IMR-90 (cell line): Measurements from ENCODE around the gene TPCN1. TPM values are rescaled to one million over a fixed set of nuclear protein-coding genes. Genes with fewer than 3 reads are reported as not detected.

Experiments used
- ATAC-seq: fragments of 200-7000 bp; cut with Tn5 transposase; 2 replicates; pipeline ENCODE4 v1.9.1; 2020; ENCODE audit warnings: low read depth, mild to moderate bottlenecking, moderate library complexity
- BruUV-seq: library from RNA; stranded (reverse); fragments of 400-500 nt; replicated peaks from 2 replicates; lab custom pipeline; 2021; lab: Mats Ljungman, UMichigan
- CTCF ChIA-PET: fragments of 300-600 bp; formaldehyde crosslinking; extraction: SDS; loops from one replicate; lab custom pipeline; 2021; ENCODE audit warnings: antibody characterized with exemption; lab: Yijun Ruan, JAX
- POLR2A ChIA-PET: fragments of 300-600 bp; sonication (Branson Sonifier 250); formaldehyde crosslinking; loops from one replicate; lab custom pipeline; 2022; ENCODE audit warnings: antibody characterized with exemption; ENCODE audit not compliant: unreplicated experiment; lab: Charles Lee
- DNase-seq: peaks from one replicate; pipeline ENCODE4 v3.0.0; 2013
- H2AFZ ChIP-seq: replicated peaks from 2 replicates; pipeline ENCODE3; 2013; ENCODE audit warnings: low read length, mild to moderate bottlenecking; ENCODE audit not compliant: poor library complexity
- H2AK5ac ChIP-seq: 2 replicates; pipeline ENCODE4 v1.6.1; 2013; ENCODE audit warnings: low read depth, low read length, inconsistent platforms
- H2AK9ac ChIP-seq: replicated peaks from 2 replicates; pipeline ENCODE3; 2013; ENCODE audit warnings: mild to moderate bottlenecking, low read depth, low read length, moderate library complexity; ENCODE audit not compliant: poor library complexity
- H2BK120ac ChIP-seq: 2 replicates; pipeline ENCODE4 v1.6.1; 2013; ENCODE audit warnings: low read depth, low read length, inconsistent platforms
- H2BK15ac ChIP-seq: 3 replicates; pipeline ENCODE4 v1.6.1; 2013; ENCODE audit warnings: low read depth, low read length, inconsistent platforms
- H2BK20ac ChIP-seq: 2 replicates; pipeline ENCODE4 v1.6.1; 2013; ENCODE audit warnings: low read depth, mild to moderate bottlenecking, inconsistent platforms, low read length, moderate library complexity
- H2BK5ac ChIP-seq: 2 replicates; pipeline ENCODE4 v1.6.1; 2013; ENCODE audit warnings: mild to moderate bottlenecking, low read depth, low read length, inconsistent platforms; ENCODE audit not compliant: poor library complexity, severe bottlenecking
- H3K14ac ChIP-seq: replicated peaks from 2 replicates; pipeline ENCODE4 v1.6.1; 2013; ENCODE audit warnings: low read depth, low read length, inconsistent platforms
- H3K18ac ChIP-seq: 2 replicates; pipeline ENCODE4 v1.6.1; 2013; ENCODE audit warnings: low read depth, low read length, control low read depth
- H3K23ac ChIP-seq: 2 replicates; pipeline ENCODE4 v1.6.1; 2013; ENCODE audit warnings: low read depth, low read length, inconsistent platforms
- H3K27ac ChIP-seq: 2 replicates; pipeline ENCODE4 v1.5.1; 2013; ENCODE audit warnings: mild to moderate bottlenecking, control low read depth, low read length; ENCODE audit not compliant: insufficient read depth
- H3K27me3 ChIP-seq: 2 replicates; pipeline ENCODE4 v1.6.1; 2013; ENCODE audit warnings: low read length; ENCODE audit not compliant: control insufficient read depth, insufficient read depth
- H3K36me3 ChIP-seq: 2 replicates; pipeline ENCODE4 v1.6.1; 2013; ENCODE audit warnings: low read length, mixed read lengths; ENCODE audit not compliant: control insufficient read depth, insufficient read depth
- H3K4ac ChIP-seq: 2 replicates; pipeline ENCODE4 v1.6.1; 2013; ENCODE audit warnings: low read depth, low read length, inconsistent platforms
- H3K4me1 ChIP-seq: 2 replicates; pipeline ENCODE4 v1.6.1; 2013; ENCODE audit warnings: low read length, mixed read lengths; ENCODE audit not compliant: control insufficient read depth, insufficient read depth
- H3K4me2 ChIP-seq: 2 replicates; pipeline ENCODE4 v1.6.1; 2013; ENCODE audit warnings: low read depth, mild to moderate bottlenecking, control low read depth, low read length, moderate library complexity
- H3K4me3 ChIP-seq: 2 replicates; pipeline ENCODE4 v1.5.1; 2013; ENCODE audit warnings: low read depth, mild to moderate bottlenecking, control low read depth, low read length, moderate library complexity; ENCODE audit not compliant: insufficient read depth
- H3K56ac ChIP-seq: 2 replicates; pipeline ENCODE4 v1.6.1; 2013; ENCODE audit warnings: low read length, inconsistent platforms; ENCODE audit not compliant: insufficient read depth; ENCODE audit errors: extremely low read depth
- H3K79me1 ChIP-seq, 2 experiments: 2 replicates each; pipeline ENCODE4 v1.6.1; 2013; ENCODE audit warnings: low read length in 2 of 2, inconsistent platforms in 1 of 2, low read depth in 1 of 2
- H3K9ac ChIP-seq: 2 replicates; pipeline ENCODE4 v1.6.1; 2013; ENCODE audit warnings: low read depth, low read length, control low read depth
- H3K9me1 ChIP-seq: 2 replicates; pipeline ENCODE4 v1.6.1; 2013; ENCODE audit warnings: low read length, inconsistent platforms; ENCODE audit not compliant: insufficient read depth
- H3K9me3 ChIP-seq: 2 replicates; pipeline ENCODE4 v1.6.1; 2013; ENCODE audit warnings: low read length; ENCODE audit not compliant: control insufficient read depth, insufficient read depth
- H4K20me1 ChIP-seq: 2 replicates; pipeline ENCODE4 v1.6.1; 2013; ENCODE audit warnings: low read length, inconsistent platforms; ENCODE audit not compliant: insufficient read depth
- H4K5ac ChIP-seq: 2 replicates; pipeline ENCODE4 v1.6.1; 2013; ENCODE audit warnings: mild to moderate bottlenecking, low read depth, low read length, control low read depth
- H4K8ac ChIP-seq, 2 experiments: 2 replicates each; pipeline ENCODE4 v1.6.1; 2013; ENCODE audit warnings: low read depth in 2 of 2, low read length in 2 of 2, control low read depth in 1 of 2, inconsistent platforms in 1 of 2
- H4K91ac ChIP-seq: 2 replicates; pipeline ENCODE4 v1.6.1; 2013; ENCODE audit warnings: low read depth, low read length, inconsistent platforms; ENCODE audit not compliant: insufficient read depth
- BHLHE40 ChIP-seq: fragments of 150-350 bp; IDR thresholded peaks from 2 replicates; pipeline ENCODE4 v1.6.1; 2016; ENCODE audit warnings: mild to moderate bottlenecking, low read depth, low read length
- CEBPB ChIP-seq: IDR thresholded peaks from 2 replicates; pipeline ENCODE4 v1.6.1; 2012; ENCODE audit warnings: low read depth, low read length, improper control_type of control experiment
- CHD1 ChIP-seq: IDR thresholded peaks from 2 replicates; pipeline ENCODE4 v1.6.1; 2012; ENCODE audit warnings: low read depth, low read length, improper control_type of control experiment
- MXI1 ChIP-seq: IDR thresholded peaks from 2 replicates; pipeline ENCODE4 v1.6.1; 2012; ENCODE audit warnings: low read depth, mild to moderate bottlenecking, low read length, moderate library complexity, borderline replicate concordance
- NFE2L2 ChIP-seq: fragments of 150-350 bp; IDR thresholded peaks from 2 replicates; pipeline ENCODE4 v1.6.1; 2016; ENCODE audit warnings: low read depth, mild to moderate bottlenecking, low read length
- POLR2A ChIP-seq: IDR thresholded peaks from 2 replicates; pipeline ENCODE4 v1.6.1; 2012; ENCODE audit warnings: mild to moderate bottlenecking, low read depth, low read length
- SMC3 ChIP-seq: fragments of 150-350 bp; IDR thresholded peaks from 2 replicates; pipeline ENCODE4 v1.6.1; 2016; ENCODE audit warnings: low read depth, mild to moderate bottlenecking, antibody characterized with exemption, low read length, moderate library complexity
- WGBS, 2 experiments: methylation state at CpG; one replicate each; pipeline versions ENCODE4 v1.1.5 to v1.1.7; 2013; ENCODE audit warnings: missing lambda C conversion rate in 2 of 2; ENCODE audit not compliant: insufficient read length in 1 of 2; ENCODE audit errors: extremely low coverage in 2 of 2; 5-methylcytosine and 5-hydroxymethylcytosine counted together
- dilution Hi-C: fragments of 300-500 bp; cut with HindIII; formaldehyde crosslinking; loops from one replicate; pipeline ENCODE4 v1.14.3; 2018; ENCODE audit warnings: low sequenced_read_pairs; ENCODE audit not compliant: unreplicated experiment
- in situ Hi-C: fragments of 300-500 bp; cut with MboI; formaldehyde crosslinking; loops from 3 replicates; pipeline ENCODE4 v1.14.3; 2019; ENCODE audit warnings: low sequenced_read_pairs, inconsistent platforms, mixed read lengths
- intact Hi-C: fragments of 100-400 bp; cut with micrococcal nuclease; formaldehyde crosslinking; loops from 2 replicates; pipeline ENCODE4 v1.10.0; 2022
- polyA plus RNA-seq, 3 experiments: library from polyadenylated mRNA; depleted of rRNA; stranded (reverse); fragments of >200 nt; gene quantifications; 2 replicates each; pipeline ENCODE4 v1.2.3, GENCODE V29; 2012; ENCODE audit warnings: low replicate concordance in 1 of 3
- total RNA-seq: library from RNA; depleted of rRNA; stranded (reverse); fragments of >200 nt; gene quantifications from 2 replicates; pipeline ENCODE4 v1.2.3, GENCODE V29; 2012
- TF ChIP-seq, protein P1 (sequence below): fragments of 150-350 bp; IDR thresholded peaks from 2 replicates; pipeline ENCODE4 v1.6.1; 2017; ENCODE audit warnings: mild to moderate bottlenecking, antibody characterized with exemption, low read length, low read depth
- TF ChIP-seq, protein P2 (sequence below): conservative IDR thresholded peaks from 2 replicates; pipeline ENCODE4 v1.5.1; 2012; ENCODE audit warnings: mild to moderate bottlenecking, low read depth, low read length, improper control_type of control experiment

Gene TPCN1
- total and polyA plus RNA-seq, 2 of the 4 experiments (the other 2 are of a cell fraction) = 2.0 to 13.2 TPM

DNA sequence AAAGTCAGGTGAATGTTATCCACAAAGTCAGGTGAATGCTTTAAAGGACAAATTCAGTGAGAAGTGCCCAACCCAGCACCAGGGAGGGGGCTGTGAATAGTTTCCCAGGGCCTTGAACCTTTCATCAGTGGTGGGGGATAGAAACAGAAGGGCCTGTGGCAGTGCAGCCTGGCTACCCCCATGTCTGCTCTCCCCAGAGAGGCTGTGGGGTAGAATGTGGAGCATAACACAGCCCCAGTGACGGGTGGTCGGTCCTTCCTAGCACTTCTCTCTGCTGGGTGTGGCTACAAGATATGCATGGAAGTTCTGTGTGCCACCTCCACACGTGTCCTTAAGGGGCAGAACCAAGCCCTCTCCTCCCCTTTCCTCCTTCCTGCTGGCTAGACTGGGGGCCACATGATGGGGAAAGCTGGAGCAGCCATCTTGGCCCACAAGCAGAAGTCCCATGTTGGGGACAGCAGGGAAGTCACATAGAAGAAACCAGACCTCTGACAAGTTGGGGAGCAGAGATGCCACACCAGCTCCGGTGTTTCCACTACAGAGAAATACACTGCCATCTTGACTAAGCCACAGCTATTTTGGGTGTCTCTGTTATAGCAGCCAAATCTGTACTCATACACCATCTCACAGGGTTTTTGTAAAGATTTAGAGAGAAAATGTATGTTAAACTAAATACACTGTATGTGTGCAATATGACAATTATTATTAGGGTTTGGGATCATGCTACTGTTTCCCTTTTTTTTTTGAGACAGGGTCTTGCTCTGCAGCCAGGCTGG lies 18.8 kb upstream of the TPCN1 start (continued):
- TF ChIP-seq BHLHE40 = no peak

DNA sequence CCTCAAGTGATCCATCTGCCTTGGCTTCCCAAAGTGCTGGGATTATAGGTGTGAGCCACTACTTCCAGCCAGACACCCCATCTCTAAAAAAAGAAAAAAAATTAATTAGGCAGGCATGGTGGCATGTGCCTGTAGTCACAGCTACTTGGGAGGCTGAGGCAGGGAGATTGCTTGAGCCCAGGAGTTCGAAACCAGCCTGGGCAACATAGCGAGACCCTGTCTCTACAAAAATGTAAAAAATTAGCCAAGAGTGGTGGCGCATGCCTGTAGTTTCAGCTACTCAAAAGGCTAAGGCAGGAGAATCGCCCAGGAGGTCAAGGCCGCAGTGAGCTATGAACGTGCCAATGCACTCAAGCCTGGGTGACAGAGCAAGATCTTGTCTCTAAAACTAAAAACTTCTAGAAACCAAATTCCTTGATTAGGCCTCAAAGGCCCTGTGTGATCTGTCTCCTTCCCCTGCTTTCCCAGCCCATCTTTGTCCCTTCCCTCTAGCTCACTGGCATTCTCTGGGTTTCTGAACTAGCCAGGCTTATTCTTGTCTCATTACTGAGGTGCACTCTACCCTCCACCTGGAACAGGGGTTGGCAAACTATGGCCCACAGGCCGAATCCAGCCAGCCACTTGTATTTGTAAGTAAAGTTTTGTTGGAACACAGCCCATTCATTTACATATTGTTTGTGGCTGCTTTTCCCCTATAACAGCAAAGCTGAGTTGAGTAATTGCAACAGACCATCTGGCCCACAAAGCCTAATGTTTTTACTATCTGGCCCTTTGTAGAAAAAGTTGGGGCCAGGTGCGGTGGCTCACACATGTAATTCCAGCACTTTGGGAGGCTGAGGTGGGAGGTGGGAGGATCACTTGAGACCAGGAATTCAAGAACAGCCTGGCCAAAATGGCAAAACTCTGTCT lies 17.2 kb upstream of the TPCN1 start:
- Histone ChIP-seq H2AK5ac (no peak overlapping the region), H3K4me2 (no peak overlapping the region), H2BK120ac (no peak overlapping the region), H4K5ac (no peak overlapping the region), H2AFZ (peak overlapping the region; percentile 56), H3K9me1 (peaks cover 11% of the 10 kb centered on the region; the same call in 1 of the 2 replicates), H3K56ac (no peak overlapping the region), H2BK5ac (no peak overlapping the region), H3K23ac (no peak overlapping the region), H3K18ac (no peak overlapping the region), H3K79me1 (no peaks in the 10 kb centered on the region), H4K20me1 (no peaks in the 10 kb centered on the region), H2BK15ac (no peak overlapping the region), H2BK20ac (no peak overlapping the region), H3K4me3 (no peak overlapping the region), H3K14ac (no peak overlapping the region), H3K9me3 (no peaks in the 10 kb centered on the region), H3K27me3 (no peaks in the 10 kb centered on the region), H3K4me1 (peaks cover 7% of the 10 kb centered on the region), H2AK9ac (no peak overlapping the region), H4K91ac (no peak overlapping the region), H3K27ac (no peak overlapping the region), H3K36me3 (no peaks in the 10 kb centered on the region), H4K8ac (no peak overlapping the region), H3K9ac (no peak overlapping the region), H3K4ac (no peak overlapping the region)
- DNase-seq = no peak
- TF ChIP-seq BHLHE40 (no peak), SMC3 (no peak), CHD1 (no peak), MXI1 (no peak), POLR2A (no peak), NFE2L2 (no peak), CEBPB (no peak)
- TF ChIP-seq, protein P1, sequence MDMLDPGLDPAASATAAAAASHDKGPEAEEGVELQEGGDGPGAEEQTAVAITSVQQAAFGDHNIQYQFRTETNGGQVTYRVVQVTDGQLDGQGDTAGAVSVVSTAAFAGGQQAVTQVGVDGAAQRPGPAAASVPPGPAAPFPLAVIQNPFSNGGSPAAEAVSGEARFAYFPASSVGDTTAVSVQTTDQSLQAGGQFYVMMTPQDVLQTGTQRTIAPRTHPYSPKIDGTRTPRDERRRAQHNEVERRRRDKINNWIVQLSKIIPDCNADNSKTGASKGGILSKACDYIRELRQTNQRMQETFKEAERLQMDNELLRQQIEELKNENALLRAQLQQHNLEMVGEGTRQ = no peak
- TF ChIP-seq, protein P2, sequence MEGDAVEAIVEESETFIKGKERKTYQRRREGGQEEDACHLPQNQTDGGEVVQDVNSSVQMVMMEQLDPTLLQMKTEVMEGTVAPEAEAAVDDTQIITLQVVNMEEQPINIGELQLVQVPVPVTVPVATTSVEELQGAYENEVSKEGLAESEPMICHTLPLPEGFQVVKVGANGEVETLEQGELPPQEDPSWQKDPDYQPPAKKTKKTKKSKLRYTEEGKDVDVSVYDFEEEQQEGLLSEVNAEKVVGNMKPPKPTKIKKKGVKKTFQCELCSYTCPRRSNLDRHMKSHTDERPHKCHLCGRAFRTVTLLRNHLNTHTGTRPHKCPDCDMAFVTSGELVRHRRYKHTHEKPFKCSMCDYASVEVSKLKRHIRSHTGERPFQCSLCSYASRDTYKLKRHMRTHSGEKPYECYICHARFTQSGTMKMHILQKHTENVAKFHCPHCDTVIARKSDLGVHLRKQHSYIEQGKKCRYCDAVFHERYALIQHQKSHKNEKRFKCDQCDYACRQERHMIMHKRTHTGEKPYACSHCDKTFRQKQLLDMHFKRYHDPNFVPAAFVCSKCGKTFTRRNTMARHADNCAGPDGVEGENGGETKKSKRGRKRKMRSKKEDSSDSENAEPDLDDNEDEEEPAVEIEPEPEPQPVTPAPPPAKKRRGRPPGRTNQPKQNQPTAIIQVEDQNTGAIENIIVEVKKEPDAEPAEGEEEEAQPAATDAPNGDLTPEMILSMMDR = no peak
- intact Hi-C loops = no loop called here
- no peak for ATAC-seq
- dilution Hi-C loops = no loop called here
- ChIA-PET CTCF (no interaction called here), POLR2A (no interaction called here)
- WGBS, 2 experiments = 89% methylated on average over 6 of the region's 8 CpGs; no CpG with 5 or more reads in 1 of the 2 experiments
- in situ Hi-C loops = no loop called here
- BruUV-seq = no TSS peak
